HepG2 (cell line): ENCODE data around the gene ATF3.

Experiments
- FIP1L1 ChIP-seq: fragments of 200-400 bp; formaldehyde crosslinking; IDR thresholded peaks from 2 replicates; pipeline ENCODE4 v1.6.1; 2018; ENCODE audit warnings: low read depth, mild to moderate bottlenecking, low read length, moderate library complexity, borderline replicate concordance; ENCODE audit not compliant: insufficient read depth
- JUNB ChIP-seq: sonication (generic); formaldehyde crosslinking; IDR thresholded peaks from 2 replicates; pipeline ENCODE4 v1.8.0; 2022; ENCODE audit warnings: missing genetic modification reagents, mild to moderate bottlenecking, borderline replicate concordance
- MXI1 ChIP-seq: IDR thresholded peaks from 3 replicates; pipeline ENCODE4 v1.6.1; 2012; ENCODE audit warnings: low read depth, low read length, inconsistent platforms, borderline replicate concordance
- POLR2A ChIP-seq, 2 experiments: IDR thresholded peaks; 2 replicates each; pipeline ENCODE4 v1.6.1; 2011; ENCODE audit warnings: low read depth in 2 of 2, low read length in 2 of 2, mild to moderate bottlenecking in 1 of 2, moderate library complexity in 1 of 2; ENCODE audit not compliant: insufficient read depth in 1 of 2
- RFX5 ChIP-seq: IDR thresholded peaks from 2 replicates; pipeline ENCODE4 v1.6.1; 2011; ENCODE audit warnings: low read depth, low read length, improper control_type of control experiment
- SRF ChIP-seq: IDR thresholded peaks from 2 replicates; pipeline ENCODE4 v1.6.1; 2011; ENCODE audit warnings: mild to moderate bottlenecking, low read depth, low read length, moderate library complexity
- U2AF2 ChIP-seq: fragments of 200-400 bp; formaldehyde crosslinking; IDR thresholded peaks from 2 replicates; pipeline ENCODE4 v1.6.1; 2017; ENCODE audit warnings: low read depth, mild to moderate bottlenecking, low read length
- YEATS2 ChIP-seq: sonication (generic); formaldehyde crosslinking; IDR thresholded peaks from 2 replicates; pipeline ENCODE4 v1.4.0; 2020; ENCODE audit warnings: missing genetic modification reagents, borderline replicate concordance
- ZKSCAN1 ChIP-seq: fragments of 150-350 bp; IDR thresholded peaks from 2 replicates; pipeline ENCODE4 v1.6.1; 2014; ENCODE audit warnings: low read length
- ZSCAN30 ChIP-seq: sonication (generic); formaldehyde crosslinking; IDR thresholded peaks from 2 replicates; pipeline ENCODE4 v1.5.0; 2020; ENCODE audit warnings: mild to moderate bottlenecking, missing genetic modification reagents
- TF ChIP-seq, protein P1 (sequence below): sonication (generic); formaldehyde crosslinking; IDR thresholded peaks from 2 replicates; pipeline ENCODE4 v1.5.0; 2020; ENCODE audit warnings: mild to moderate bottlenecking, missing genetic modification reagents, moderate library complexity
- TF ChIP-seq, protein P2 (sequence below): sonication (generic); formaldehyde crosslinking; IDR thresholded peaks from 2 replicates; pipeline ENCODE4 v1.4.0; 2020; ENCODE audit warnings: missing genetic modification reagents

GRCh38 chr1:212628813-212629415, 20.4 kb downstream of the ATF3 start:
- TF ChIP-seq JUNB (no peak), U2AF2 (no peak), YEATS2 (CRISPR knock-in tag) (no peak), RFX5 (no peak), SRF (no peak), ZSCAN30 (CRISPR knock-in tag) (no peak), ZKSCAN1 (no peak), FIP1L1 (no peak), POLR2A (IDR thresholded peaks at IDR 0.05; ENCODE audit: insufficient read depth in 1 of 2, low read depth in 2 of 2, low read length in 2 of 2) (no peak), MXI1 (no peak)
- TF ChIP-seq, protein P1, sequence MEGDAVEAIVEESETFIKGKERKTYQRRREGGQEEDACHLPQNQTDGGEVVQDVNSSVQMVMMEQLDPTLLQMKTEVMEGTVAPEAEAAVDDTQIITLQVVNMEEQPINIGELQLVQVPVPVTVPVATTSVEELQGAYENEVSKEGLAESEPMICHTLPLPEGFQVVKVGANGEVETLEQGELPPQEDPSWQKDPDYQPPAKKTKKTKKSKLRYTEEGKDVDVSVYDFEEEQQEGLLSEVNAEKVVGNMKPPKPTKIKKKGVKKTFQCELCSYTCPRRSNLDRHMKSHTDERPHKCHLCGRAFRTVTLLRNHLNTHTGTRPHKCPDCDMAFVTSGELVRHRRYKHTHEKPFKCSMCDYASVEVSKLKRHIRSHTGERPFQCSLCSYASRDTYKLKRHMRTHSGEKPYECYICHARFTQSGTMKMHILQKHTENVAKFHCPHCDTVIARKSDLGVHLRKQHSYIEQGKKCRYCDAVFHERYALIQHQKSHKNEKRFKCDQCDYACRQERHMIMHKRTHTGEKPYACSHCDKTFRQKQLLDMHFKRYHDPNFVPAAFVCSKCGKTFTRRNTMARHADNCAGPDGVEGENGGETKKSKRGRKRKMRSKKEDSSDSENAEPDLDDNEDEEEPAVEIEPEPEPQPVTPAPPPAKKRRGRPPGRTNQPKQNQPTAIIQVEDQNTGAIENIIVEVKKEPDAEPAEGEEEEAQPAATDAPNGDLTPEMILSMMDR, result no peak
- TF ChIP-seq, protein P2, sequence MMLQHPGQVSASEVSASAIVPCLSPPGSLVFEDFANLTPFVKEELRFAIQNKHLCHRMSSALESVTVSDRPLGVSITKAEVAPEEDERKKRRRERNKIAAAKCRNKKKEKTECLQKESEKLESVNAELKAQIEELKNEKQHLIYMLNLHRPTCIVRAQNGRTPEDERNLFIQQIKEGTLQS (CRISPR knock-in tag), result no peak
